GM19025 (cell line): ENCODE data around the gene MTOR.
"Not testable (repeated sequence)": the region's sequence is repeated elsewhere in the genome, so short reads cannot be mapped to it uniquely, and the experiment has no call there.

Experiments used
- ATAC-seq: cut with Tn5 transposase; IDR thresholded peaks from one replicate; pipeline ENCODE4 v1.9.1; 2021; ENCODE audit warnings: mild to moderate bottlenecking, low read depth, moderate library complexity; ENCODE audit not compliant: unreplicated experiment

The MTOR gene

DNA sequence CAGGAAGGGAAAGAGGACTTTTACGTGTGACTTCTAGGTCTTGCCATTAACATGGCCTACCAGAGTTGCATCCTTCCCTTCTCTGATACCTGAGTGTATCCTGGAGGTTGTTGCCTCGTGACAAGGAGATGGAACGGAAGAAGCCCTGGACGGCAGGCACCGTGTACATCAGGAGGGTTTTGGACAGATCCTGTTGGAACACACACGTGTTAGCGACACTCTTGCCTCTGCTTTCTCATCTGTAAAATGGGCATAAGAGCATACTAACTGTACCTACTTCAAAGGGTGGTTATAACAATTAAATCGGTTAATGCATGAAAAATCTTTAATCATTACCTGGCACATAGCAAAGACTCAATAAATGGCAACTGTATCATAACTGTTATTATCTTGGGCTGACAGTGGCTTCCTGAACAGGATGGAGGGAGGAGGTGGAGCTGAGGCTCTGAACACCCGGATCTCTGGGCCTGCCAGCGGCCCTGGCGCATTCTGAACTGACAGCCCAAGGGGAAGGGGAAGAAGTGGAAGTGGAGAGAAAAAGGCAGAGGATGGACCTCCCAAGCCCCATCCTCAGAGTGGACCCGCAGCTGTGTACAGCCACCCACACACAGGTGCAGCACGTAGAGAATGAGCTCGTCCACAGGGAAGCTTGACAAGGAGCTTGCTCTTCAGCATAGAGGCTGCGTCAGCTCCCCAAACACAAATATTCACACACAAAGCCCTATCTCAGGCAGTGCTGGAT, 132.5 kb downstream of the MTOR start:
- ATAC-seq: no peak

DNA sequence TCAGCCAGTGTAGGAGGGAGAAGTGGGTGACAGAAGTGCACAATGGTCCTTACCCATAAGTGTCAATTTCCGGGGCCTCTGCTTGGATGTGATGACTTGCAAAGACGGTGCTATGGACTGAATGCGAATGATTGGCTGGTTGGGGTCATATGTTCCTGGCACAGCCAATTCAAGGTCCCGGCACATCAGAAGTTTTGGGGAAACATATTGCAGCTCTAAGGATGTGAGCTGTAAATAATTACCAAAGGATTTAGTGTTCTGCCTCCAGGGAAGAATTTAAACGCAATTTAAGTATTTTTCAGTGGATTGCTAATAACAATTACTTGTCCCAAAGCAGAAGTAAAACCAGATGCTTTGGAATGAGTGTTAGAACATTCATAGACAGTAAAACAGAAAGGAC, 135.8 kb downstream of the MTOR start:
- no peak for ATAC-seq

DNA sequence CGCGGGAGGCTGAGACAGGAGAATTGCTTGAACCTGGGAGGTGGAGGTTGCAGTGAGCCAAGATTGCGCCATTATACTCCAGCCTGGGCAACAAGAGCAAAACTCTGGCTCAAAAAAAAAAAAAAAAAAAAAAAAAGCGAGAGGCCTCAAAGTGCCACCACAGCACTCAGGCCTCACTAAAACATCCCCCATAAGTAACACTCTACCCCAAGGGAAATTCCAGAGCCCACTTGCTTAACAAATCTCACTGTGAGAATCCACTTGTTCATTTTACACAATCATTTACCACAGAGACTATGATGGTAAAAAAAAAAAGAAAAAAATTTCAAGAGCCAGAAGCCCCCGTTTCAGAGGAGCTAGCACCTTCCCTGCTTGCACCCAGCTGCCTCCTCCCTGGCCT, 136.4 kb downstream of the MTOR start:
- no peak for ATAC-seq

DNA sequence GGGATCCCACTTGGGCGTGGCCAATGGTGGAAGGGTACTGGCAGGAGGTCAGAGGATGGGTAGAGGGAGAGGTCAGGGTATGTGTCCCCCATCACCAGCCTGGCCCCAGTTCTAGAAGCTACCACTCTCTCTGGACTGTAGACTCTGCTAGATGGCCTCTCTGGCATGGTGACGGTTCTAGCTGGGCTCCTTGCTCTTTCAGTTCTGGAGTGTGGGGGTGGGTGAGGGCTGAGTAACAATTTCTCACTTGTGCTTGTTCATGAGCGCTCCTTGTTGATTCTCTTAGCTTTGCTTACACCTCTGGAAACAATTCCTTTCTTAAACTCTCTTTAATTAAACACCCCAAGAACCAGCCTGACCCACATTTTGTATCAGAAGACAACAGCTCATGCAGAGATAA, 137.4 kb downstream of the MTOR start:
- ATAC-seq: no peak

DNA sequence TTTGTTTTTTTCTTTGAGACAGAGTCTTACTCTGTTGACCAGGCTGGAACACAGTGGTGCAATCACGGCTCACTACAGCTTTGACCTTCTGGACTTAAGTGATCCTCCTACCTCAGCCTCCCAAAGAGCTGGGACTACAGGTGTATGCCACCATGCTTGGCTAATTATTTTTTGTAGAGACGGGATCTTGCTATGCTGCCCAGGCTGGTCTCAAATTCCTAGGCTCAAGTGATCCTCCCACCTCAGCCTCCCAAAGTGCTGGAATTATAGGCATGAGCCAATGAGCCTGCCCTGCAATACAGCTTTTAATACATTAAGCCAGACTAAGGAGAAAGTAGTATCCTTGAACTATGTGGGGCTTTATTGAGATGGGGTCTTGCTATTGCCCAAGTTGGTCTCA, 146.0 kb downstream of the MTOR start:
- no peak for ATAC-seq

DNA sequence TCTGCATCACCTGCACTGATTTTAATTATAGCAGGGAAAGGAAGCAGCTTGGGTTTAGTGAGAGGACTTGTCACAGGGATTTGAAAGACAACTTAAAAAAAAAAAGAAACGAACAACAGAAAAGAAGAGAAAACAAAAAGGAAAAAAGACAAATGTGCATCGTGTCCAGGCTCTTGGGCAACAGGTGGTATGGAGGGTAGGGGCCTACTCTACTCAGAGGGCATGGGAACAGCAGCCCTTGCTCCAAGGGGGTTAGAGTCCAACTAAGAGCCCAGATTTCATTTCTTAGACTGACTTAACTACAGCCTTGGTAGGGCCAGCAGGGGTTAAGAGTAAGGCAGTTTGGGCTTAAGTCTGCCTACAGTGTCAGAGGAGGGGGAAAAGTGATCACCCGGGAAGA, 147.4 kb downstream of the MTOR start:
- no peak for ATAC-seq

DNA sequence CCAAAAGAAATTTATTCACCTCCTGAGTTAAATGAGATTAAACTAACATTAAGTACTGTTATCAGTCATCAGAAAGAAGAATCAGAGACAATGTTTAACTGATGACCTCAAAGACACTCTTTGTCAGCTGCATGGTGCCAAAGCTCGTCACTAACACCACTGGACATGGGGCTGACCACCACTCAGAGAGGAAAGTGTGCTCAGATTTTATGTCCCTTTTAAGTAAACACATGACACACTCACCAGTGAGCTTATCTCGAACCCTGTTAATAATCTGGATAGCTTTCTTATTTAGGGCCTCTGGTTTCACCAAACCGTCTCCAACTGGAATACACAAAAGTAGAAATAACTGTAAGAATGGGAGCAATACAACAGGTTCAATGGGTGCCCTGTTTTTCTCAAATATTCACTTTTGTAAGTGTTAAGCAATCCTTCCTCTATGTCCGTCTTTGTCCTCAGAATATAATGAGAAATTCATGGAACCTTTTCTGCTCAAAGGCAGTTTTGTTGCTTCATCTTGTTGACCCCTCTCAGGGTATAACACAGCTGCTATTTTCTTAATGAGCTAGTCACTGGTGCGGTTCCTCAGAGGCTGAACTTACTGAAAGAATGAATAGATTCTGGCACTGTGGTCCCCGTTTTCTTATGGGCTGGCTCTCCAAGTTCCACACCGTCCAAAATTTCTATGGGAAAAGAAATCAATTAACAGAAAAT, 153.1 kb downstream of the MTOR start:
- no peak for ATAC-seq

DNA sequence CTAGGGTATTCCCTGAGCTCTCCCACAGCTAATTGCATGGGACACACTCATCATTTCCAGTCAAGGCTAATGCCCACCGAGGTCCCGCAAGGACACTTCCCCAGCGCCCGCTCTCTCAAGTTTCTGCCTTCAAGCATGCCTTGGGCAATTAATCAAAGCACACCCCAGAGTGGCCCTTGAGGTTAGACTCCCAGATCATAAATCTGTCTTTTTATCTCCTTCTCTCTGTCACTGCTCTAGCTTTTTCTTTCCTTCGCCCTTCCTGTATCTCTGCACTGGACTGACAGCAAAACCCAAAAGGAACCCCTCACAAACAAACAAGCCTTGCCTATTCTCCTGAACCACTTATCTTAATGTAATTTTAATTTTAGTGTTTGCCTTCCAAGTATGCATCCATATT, 154.8 kb downstream of the MTOR start:
- no peak for ATAC-seq

DNA sequence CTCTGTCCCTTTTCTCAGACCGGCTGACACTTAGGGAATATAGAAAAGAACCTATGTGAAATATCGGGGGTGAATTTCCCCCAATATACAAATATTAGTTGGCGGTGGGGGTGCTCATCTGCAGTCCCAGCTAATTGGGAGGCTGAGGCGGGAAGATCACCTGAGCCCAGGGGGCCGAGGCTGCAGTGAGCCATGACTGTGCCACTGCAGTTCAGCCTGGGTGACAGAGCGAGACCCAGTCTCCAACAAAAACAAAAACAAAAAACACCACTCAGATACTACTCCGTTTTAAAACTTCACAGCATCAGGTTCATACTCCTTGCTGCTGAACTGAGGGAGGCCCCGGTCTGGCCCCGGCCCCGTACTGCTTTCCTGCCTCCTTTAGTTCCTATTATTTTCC, 156.8 kb downstream of the MTOR start:
- no peak for ATAC-seq

DNA sequence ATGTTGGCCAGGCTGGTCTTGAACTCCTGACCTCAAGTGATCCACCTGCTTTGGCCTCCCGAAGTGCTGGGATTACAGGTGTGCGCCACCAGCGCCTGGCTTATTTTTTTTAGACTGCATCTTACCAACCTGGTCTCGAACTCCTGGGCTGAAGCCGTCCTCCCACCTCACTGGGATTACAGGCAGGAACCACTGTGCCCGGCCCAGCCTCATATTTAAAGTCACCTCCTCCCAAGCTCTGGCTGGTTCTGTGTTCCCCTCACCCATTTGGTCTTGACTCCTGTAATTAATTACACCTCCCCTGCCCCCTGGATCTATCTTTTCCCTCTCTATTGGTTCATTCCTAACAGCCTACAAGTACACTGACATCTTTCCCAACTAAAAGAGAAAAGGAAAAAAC, 161.0 kb downstream of the MTOR start:
- ATAC-seq: no peak

DNA sequence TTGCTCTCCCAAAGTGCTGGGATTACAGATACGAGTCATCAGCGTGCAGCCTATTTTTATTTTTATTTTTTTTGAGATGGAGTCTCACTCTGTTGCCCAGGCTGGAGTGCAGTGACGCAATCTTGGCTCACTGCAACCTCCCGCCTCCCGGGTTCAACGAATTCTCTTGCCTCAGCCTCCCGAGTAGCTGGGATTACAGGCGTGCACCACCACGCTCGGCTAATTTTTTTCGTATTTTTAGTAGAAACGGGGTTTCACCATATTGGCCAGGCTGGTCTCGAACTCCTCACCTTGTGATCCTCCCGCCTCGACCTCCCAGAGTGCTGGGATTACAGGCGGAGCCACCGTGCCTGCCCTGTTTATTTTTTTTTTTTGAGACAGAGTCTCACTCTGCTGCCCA, 161.5 kb downstream of the MTOR start:
- not testable (repeated sequence) for ATAC-seq

DNA sequence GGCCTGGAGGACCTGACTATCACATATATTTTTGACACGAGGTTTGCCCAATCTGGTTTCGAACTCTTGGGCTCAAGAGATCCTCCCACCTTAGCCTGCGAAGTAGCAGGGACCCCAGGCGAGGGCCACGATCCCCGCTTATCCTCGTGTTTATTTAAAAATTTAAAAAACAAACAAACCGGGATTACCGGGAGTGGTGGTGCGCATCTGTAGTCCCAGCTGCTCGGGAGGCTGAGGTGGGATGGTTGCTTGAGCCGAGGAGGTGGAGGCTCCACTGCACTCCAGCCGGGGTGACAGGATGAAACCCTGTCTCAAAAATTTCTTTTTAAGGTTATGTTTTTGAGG, 162.2 kb downstream of the MTOR start:
- no peak for ATAC-seq

DNA sequence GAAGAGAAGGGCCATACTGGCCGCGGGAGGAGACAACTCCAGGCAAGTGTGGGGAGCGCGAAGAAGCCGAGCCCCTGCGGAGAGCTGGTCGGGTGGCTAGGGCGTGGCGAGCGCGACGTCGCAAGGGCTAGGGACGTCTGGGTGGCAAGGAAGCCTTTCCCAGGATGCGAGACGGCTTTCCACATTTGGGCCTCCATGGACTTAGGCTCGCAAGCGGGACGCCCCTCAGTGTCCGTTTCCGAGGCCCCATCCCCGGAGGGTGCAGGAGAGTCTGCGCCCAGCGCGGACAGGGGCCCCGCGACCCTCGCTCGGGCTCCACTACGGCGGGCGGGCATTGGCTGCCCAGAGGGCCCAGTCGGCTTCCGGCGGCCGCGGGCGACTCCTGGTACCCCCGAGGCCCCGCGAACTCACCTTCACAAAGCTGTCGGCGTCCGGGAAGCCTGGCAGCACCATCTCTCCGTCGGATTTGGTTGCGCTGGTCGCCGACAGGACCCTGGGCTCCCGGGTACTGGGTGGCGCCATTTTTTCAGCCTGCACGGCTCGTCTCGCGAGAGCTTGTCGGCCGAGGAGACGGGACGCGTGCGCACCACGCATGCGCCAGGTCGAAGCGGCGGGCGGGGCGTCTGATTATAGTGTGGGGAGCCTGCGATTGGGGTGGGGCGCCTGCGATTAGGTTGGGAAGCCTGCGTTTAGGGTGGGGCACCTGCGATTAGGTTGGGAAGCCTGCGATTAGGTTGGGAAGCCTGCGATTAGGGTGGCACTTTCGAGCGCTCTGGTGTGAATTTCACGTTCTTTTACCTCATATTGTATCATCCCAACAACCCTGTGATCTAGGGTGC, 162.8 kb downstream of the MTOR start, which contains the start of gene EXOSC10:
TSS of gene EXOSC10 (minus strand) at position 560 of the 839 bp plus-strand sequence. CDS start at position 522, 38 bp downstream.
- peak; percentile 95 for ATAC-seq

DNA sequence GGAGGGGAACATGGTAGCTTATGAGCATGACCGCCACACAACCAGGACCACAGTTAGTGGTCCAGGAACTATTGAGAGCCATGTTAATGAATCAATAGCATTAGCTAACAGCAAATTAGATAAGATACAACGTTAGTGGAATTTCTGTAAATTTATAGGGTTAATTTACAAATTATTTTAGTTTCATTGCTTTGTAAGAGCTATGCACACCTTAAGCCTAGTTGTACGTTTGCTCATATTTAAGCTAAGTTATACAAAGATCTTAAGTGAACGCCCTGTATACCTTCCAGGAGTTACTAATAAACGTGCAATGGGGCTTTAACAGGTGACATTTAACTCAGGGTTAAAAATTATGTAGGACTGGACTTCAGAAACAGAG, 163.4 kb downstream of the MTOR start:
- no peak for ATAC-seq

DNA sequence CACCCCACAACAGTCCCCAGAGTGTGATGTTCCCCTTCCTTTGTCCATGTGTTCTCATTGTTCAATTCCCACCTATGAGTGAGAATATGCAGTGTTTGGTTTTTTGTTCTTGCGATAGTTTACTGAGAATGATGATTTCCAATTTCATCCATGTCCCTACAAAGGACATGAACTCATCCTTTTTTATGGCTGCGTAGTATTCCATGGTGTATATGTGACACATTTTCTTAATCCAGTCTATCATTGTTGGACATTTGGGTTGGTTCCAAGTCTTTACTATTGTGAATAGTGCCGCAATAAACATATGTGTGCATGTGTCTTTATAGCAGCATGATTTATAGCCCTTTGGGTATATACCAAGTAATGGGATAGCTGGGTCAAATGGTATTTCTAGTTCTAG, 178.6 kb downstream of the MTOR start:
- ATAC-seq: not testable (repeated sequence)

DNA sequence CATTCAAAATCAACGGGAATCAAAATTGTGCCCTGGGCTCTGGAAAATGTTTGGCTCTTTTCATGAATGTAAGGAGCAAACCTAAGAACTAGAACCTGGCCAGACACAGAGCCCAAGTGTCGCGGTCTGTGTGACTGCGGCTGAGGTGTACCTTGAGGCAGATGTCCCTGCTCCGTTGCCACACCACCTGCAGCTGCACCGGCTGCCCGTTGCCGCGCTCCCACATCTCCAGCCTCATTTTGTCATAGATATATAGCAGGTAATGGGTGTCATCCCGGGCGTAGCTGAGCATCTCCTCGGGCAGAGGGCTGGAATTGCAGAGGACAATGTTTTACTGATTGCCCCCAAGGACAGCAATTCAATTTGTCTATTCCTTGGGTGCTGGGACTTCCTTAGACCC, 181.4 kb downstream of the MTOR start:
- ATAC-seq: no peak

DNA sequence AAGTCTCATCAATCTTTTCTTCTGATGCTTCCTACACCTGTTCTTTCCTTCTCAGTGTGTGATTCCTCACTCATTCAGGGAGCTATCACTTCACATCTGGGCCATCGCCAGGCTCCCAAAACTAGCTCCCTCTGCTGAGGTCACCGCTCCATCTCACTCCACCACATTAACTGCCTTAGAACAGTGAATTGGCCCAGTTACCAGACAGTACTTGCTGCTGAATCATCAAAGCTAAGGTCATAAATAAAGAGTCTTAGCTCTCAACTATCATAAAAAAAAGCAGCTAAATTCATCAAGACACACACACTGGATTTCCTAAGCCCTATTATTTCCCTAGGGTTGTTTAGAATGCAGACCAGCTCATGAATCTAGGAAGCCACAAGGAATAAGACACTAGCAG, 183.7 kb downstream of the MTOR start:
- ATAC-seq: no peak

DNA sequence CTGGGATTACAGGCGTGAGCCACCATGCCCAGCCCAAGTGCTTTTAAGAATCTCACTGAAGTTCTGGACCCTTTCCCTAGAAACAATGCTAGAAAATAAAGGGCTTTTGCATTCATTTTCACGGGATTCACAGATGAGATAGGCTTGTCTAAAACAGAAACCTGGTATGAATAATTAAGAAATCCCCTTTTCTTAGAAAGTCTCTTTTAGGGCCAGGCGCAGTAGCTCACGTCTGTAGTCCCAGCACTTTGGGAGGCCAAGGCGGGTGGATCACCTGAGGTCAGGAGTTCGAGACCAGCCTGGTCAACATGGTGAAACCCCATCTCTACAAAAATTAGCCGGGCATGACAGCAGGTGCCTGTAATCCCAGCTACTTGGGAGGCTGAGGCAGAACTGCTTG, 189.0 kb downstream of the MTOR start:
- ATAC-seq: not testable (repeated sequence)

DNA sequence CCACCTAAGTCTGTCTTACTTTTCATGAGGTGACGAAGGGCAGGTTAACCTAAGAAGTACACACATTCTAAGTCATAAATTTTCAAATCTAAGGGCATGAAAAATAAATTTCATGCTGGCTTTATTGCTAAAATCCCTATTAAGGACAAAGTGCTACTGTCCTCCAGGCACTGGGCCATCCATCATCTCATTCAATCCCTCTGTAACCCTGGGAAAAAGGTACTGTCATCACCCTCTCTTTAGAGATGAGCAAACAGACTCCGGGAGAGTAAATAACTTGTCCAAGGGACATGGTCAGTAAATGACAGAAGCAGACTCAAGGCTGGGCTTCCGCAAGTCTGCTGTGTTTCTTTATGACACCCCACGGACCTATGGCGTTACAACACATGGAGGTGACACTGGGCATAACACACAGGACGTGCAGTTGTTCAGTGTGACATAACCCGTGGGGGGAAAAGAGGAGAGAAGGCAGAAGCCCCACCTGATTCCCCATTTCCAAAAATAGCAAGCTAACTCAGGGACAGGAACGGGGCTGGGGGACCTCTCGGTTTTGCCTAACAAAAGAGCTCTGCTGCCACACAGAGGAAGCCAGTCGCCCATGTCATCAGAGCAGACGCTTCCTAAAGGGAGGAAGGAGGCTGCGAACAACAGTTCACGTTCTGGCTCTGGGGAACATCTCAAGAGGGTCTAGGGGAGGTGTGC, 190.0 kb downstream of the MTOR start:
- ATAC-seq: no peak

DNA sequence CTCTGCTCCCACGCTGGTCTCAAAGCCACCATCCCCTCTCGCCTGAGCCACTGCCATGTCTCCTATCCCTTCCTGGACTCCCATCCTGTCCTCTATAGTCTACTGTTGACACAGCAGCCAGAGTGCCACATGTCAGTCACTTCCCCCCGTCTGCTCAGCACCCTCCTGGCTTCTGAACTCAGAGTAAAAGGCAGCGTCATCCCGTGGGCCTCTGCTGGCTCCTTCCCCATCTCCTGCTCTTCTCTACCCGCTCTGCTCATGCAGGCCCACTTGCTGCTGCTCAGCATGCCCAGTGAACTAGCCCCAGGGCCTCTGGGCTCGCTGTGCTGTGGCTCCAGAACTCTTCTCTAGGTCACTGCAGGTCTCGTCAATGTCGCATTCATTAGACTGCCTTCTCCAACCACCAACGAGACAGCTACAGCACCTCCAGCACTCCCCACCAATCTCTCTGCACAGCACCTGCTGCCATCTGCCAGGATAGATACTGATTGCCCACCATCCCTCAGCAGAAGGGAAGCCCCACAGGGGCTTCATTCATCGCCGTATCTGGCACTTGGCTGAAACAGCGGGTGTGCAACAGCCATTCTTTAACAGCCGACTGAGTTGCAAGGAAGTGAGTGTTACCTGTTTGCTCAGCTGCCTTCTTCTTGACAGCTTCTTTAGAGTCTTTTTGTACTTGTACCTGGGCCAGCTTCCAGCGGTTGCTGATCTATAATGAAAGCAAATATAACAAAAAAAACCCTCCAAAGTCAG, 190.7 kb downstream of the MTOR start:
- no peak for ATAC-seq
